PC-9 (cell line): ENCODE data around the gene PRMT1.

Source experiments
- EZH2 ChIP-seq: fragments of 200-600 bp; sonication (generic); IDR thresholded peaks from 2 replicates; pipeline ENCODE4 v1.8.0; 2017; ENCODE audit warnings: antibody characterized with exemption, low read depth
- TF ChIP-seq, protein P1 (sequence below): fragments of 200-600 bp; sonication (generic); conservative IDR thresholded peaks from 2 replicates; pipeline ENCODE4 v1.6.1; 2017; ENCODE audit warnings: mixed run types, antibody characterized with exemption, mild to moderate bottlenecking, moderate library complexity

DNA sequence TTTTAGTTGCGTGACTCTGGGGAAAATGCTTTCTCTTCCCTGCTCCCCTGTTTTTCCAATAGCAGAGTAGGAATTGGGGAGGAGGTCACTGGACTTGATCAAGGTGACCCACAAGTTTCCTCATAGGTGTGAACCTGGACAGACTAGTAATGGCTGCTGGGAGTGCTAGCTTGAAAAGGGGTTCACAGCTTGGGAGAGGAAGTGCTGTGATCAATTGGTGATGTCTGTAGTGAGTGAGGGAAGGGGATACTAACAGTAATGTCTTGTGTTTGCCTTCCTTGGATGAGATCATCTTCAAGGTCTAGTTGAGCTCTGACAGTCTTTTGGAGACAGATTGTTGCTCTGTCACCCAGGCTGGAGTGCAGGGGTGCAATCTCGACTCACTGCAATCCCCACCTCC lies 9.6 kb upstream of the PRMT1 start:
- TF ChIP-seq, protein P1, sequence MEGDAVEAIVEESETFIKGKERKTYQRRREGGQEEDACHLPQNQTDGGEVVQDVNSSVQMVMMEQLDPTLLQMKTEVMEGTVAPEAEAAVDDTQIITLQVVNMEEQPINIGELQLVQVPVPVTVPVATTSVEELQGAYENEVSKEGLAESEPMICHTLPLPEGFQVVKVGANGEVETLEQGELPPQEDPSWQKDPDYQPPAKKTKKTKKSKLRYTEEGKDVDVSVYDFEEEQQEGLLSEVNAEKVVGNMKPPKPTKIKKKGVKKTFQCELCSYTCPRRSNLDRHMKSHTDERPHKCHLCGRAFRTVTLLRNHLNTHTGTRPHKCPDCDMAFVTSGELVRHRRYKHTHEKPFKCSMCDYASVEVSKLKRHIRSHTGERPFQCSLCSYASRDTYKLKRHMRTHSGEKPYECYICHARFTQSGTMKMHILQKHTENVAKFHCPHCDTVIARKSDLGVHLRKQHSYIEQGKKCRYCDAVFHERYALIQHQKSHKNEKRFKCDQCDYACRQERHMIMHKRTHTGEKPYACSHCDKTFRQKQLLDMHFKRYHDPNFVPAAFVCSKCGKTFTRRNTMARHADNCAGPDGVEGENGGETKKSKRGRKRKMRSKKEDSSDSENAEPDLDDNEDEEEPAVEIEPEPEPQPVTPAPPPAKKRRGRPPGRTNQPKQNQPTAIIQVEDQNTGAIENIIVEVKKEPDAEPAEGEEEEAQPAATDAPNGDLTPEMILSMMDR = no peak
- no peak for TF ChIP-seq EZH2
